Activated naive CD4-positive, alpha-beta T cell treated with anti-CD3 and anti-CD28 coated beads for 36 hours (primary cell): ENCODE measurements around the gene LHX8. TPM values are rescaled to one million over a fixed set of nuclear protein-coding genes. Genes with fewer than 3 reads are reported as not detected.

Source experiments
- CTCF ChIA-PET: fragments of 350-600 bp; sonication (Branson Sonifier 250); formaldehyde crosslinking; loops from one replicate; lab custom pipeline; 2021; ENCODE audit warnings: antibody characterized with exemption; lab: Charles Lee
- DNase-seq: peaks from one replicate; pipeline ENCODE4 v3.0.0-alpha.2; 2020
- H3K27ac Mint-ChIP-seq: one replicate; pipeline ENCODE4 v1.8.0; 2021; ENCODE audit warnings: mild to moderate bottlenecking, mixed read lengths
- H3K27me3 Mint-ChIP-seq: one replicate; pipeline ENCODE4 v1.8.0; 2021; ENCODE audit warnings: low read depth, mixed read lengths
- H3K36me3 Mint-ChIP-seq: one replicate; pipeline ENCODE4 v1.8.0; 2021; ENCODE audit warnings: low read depth, mixed read lengths
- H3K4me1 Mint-ChIP-seq: one replicate; pipeline ENCODE4 v1.8.0; 2021; ENCODE audit warnings: low read depth, mixed read lengths
- H3K4me3 Mint-ChIP-seq: one replicate; pipeline ENCODE4 v1.8.0; 2021; ENCODE audit warnings: mild to moderate bottlenecking, moderate library complexity, mixed read lengths
- H3K9me3 Mint-ChIP-seq: one replicate; pipeline ENCODE4 v1.8.0; 2021; ENCODE audit warnings: mixed read lengths
- intact Hi-C: fragments of 100-400 bp; cut with micrococcal nuclease; formaldehyde crosslinking; loops from one replicate; pipeline ENCODE4 v1.15.1; 2023
- total RNA-seq, 2 experiments: library from RNA; stranded (reverse); gene quantifications; one replicate each; pipeline ENCODE4 v1.2.3, GENCODE V29; 2021

LHX8 gene
- total RNA-seq, 2 experiments from 2014 or later, result not detected

GRCh38 chr1:75188892-75189291, 54.7 kb downstream of the LHX8 start:
- Mint-ChIP-seq H3K27me3 (peaks cover 16% of the 10 kb centered on the region), H3K27ac (no peak overlapping the region), H3K36me3 (no peaks in the 10 kb centered on the region), H3K4me1 (no peaks in the 10 kb centered on the region), H3K4me3 (no peak overlapping the region), H3K9me3 (no peaks in the 10 kb centered on the region)
- intact Hi-C loops, result no loop called here
- DNase-seq, result no peak
- CTCF ChIA-PET, result no interaction called here

DNA sequence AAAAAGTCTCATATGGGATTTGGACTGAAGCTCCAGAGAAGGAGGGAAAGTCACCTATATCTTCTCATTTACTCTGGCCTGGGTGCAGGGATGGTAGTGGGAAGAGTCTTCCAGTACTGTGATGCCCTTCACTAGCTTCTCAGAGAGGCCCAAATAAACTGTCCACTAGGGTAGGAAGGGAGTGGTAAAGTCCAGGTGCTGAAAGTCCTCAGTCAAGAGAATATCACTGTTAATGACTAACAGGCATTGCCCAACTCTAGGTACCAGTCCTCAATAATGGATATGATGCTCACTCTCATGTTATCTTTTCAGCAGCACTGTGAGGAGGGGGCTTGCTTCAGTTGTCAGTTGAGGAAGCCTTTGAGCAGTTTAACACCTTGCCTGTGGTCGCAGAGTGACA, 64.0 kb downstream of the LHX8 start:
- DNase-seq, result no peak
- no peaks in the 10 kb centered on the region for H3K36me3 Mint-ChIP-seq

DNA sequence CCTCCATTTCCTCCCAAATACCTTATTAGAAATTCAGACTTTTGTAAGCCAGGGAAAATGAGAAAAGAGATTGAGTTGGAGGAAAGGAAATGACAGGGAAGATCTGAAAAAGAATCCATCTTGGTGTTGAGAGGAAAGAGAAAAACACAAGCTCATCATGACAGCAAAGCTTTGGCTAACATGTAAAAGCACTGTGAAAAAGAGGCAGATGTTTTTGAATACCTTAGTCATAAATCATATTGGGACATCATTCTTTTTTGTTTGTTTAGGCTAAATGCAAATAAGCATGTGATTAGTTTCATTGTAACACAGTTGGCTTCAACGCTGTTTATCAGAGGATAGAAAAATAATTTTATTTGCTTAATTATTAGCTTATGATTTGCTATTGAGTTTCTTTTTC, 64.6 kb downstream of the LHX8 start:
- DNase-seq, result no peak
- peaks cover 3% of the 10 kb centered on the region for H3K27me3 Mint-ChIP-seq
- intact Hi-C loops, result no loop called here
- H3K4me3 Mint-ChIP-seq, result no peak overlapping the region
- H3K9me3 Mint-ChIP-seq, result no peaks in the 10 kb centered on the region
- no peaks in the 10 kb centered on the region for H3K36me3 Mint-ChIP-seq
- H3K4me1 Mint-ChIP-seq, result no peaks in the 10 kb centered on the region
- CTCF ChIA-PET, result interaction anchor here (1.7 kb wide), 1 partner anchor 427 kb away, joined by 4 read pairs; no protein-coding TSS in a partner anchor
- no peak overlapping the region for H3K27ac Mint-ChIP-seq

More for the DNA sequence above, 64.0 kb downstream of the LHX8 start:
- no peaks in the 10 kb centered on the region for H3K4me1 Mint-ChIP-seq
- CTCF ChIA-PET, result interaction anchor here (0.6 to 1.7 kb wide), 2 partner anchors 175 to 426 kb away, joined by 4 read pairs; no protein-coding TSS in a partner anchor
- no peak overlapping the region for H3K4me3 Mint-ChIP-seq
- no peak overlapping the region for H3K27ac Mint-ChIP-seq
- intact Hi-C loops, result no loop called here
- peaks cover 6% of the 10 kb centered on the region for H3K27me3 Mint-ChIP-seq
- no peaks in the 10 kb centered on the region for H3K9me3 Mint-ChIP-seq

GRCh38 chr1:75202751-75203150, 68.6 kb downstream of the LHX8 start:
- no peak overlapping the region for H3K4me3 Mint-ChIP-seq
- H3K36me3 Mint-ChIP-seq, result no peaks in the 10 kb centered on the region
- no peaks in the 10 kb centered on the region for H3K9me3 Mint-ChIP-seq
- no peak overlapping the region for H3K27ac Mint-ChIP-seq
- peaks cover 4% of the 10 kb centered on the region for H3K27me3 Mint-ChIP-seq
- DNase-seq, result no peak
- CTCF ChIA-PET, result interaction anchor here (0.6 to 1.4 kb wide), 8 partner anchors 43 to 862 kb away, joined by 3 to 7 read pairs (median 4); no protein-coding TSS in a partner anchor
- no peaks in the 10 kb centered on the region for H3K4me1 Mint-ChIP-seq
- intact Hi-C loops, result loop anchor here (1.0 kb wide), 1 partner anchor 430 kb away; no protein-coding TSS in a partner anchor

DNA sequence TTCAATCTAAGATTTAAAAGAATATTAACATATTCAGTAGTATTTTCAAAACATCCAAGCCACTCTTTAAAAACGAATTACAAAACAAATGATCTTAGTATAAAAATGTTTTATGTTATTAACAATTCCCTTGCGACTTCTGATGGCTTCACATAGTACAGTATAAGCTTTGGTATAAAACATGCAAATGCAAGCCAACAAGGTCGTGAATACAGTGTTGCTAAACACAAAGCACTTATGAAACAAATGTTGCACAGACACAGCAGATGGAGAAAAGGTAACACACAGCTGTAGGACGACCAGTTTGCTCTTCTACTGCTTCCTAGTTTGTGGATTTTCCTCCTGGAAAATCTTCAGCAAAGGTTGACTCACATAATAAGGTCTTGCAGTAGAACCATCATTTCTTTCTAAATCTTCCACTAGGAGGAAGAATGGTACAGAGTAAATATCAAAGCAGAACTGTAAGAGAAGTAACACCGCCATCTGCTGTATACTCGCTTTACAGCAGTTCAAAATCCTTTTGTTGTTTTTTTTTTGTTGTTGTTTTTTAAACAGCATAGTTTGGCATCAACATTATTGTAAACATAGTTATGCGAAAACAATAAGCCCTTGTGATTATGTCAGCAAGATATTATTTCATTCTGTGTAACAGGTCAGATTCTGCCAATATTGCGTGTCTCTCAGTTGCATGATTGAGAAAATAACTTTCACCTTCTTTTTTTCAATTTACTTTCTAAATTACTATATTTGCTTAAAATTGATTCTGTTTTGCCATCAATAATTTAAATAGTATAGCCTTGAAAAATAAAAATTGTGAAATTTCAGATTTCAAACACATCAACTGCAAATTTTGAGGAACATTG, 69.5 kb downstream of the LHX8 start:
- Mint-ChIP-seq H3K27me3 (peaks cover 4% of the 10 kb centered on the region), H3K27ac (no peak overlapping the region), H3K4me3 (no peak overlapping the region), H3K9me3 (no peaks in the 10 kb centered on the region), H3K36me3 (no peaks in the 10 kb centered on the region), H3K4me1 (no peaks in the 10 kb centered on the region)
- DNase-seq, result no peak
- intact Hi-C loops, result loop anchor here (1.0 kb wide), 1 partner anchor 431 kb away; no protein-coding TSS in a partner anchor
- CTCF ChIA-PET, result interaction anchor here (0.6 to 1.4 kb wide), 8 partner anchors 42 to 605 kb away, joined by 3 to 7 read pairs (median 4); no protein-coding TSS in a partner anchor

DNA sequence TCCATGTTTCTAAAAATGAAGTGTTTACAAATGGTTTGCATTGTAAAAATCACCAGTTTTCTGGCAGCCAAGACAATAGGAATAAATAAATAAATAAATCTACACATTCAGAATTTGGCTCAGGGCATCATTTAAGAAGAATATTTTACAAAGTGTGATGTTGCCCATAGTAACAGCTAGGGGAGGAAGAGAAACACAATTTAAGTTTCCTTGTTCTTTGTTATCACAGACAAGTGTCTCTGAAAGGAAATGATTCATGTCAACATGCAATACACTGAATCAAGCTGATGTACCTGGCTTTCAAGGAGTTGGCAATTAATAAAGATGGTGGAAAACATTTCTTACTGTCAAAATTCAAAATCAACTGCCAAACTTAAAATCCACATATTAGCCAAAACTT, 74.7 kb downstream of the LHX8 start:
- no peaks in the 10 kb centered on the region for H3K9me3 Mint-ChIP-seq
- CTCF ChIA-PET, result interaction anchor here (1.4 kb wide), 1 partner anchor 437 kb away, joined by 4 read pairs; no protein-coding TSS in a partner anchor
- no peak overlapping the region for H3K4me3 Mint-ChIP-seq
- H3K36me3 Mint-ChIP-seq, result no peaks in the 10 kb centered on the region
- peaks cover under 1% of the 10 kb centered on the region for H3K27me3 Mint-ChIP-seq
- no peak overlapping the region for H3K27ac Mint-ChIP-seq
- no peaks in the 10 kb centered on the region for H3K4me1 Mint-ChIP-seq
- DNase-seq, result no peak
- intact Hi-C loops, result no loop called here
